HEK293 (cell line): ENCODE measurements around the gene XPR1.

Experiments
- CTCF ChIA-PET: fragments of 350-600 bp; formaldehyde crosslinking; extraction: SDS; loops from one replicate; lab custom pipeline; 2021; ENCODE audit warnings: antibody characterized with exemption; lab: Yijun Ruan, JAX
- POLR2A ChIA-PET: fragments of 300-600 bp; formaldehyde crosslinking; extraction: SDS; loops from one replicate; lab custom pipeline; 2020; ENCODE audit warnings: antibody characterized with exemption, inconsistent platforms; lab: Yijun Ruan, JAX
- H3K27ac ChIP-seq: fragments of 200-500 bp; sonication (Bioruptor generic); 2 replicates; pipeline ENCODE4 v1.5.1; 2014; ENCODE audit warnings: low read depth, low read length, control low read depth, inconsistent platforms; ENCODE audit errors: extremely low read depth
- H3K36me3 ChIP-seq, 2 experiments: fragments of 200-500 bp in 1 of 2; sonication (Bioruptor generic) in 1 of 2; 1 replicate in 1 of 2; 2 replicates in 1 of 2; pipeline ENCODE4 v1.5.1; 2014 to 2017; ENCODE audit warnings: inconsistent platforms in 2 of 2, low read length in 2 of 2; ENCODE audit not compliant: control insufficient read depth in 2 of 2, insufficient read depth in 1 of 2
- H3K4me1 ChIP-seq: fragments of 200-500 bp; sonication (Bioruptor generic); 2 replicates; pipeline ENCODE4 v1.5.1; 2014; ENCODE audit warnings: mild to moderate bottlenecking, low read length, inconsistent platforms; ENCODE audit not compliant: control insufficient read depth, insufficient read depth
- H3K4me3 ChIP-seq: 2 replicates; pipeline ENCODE4 v1.5.1; 2011; ENCODE audit warnings: low read depth, mild to moderate bottlenecking, control low read depth, low read length, moderate library complexity
- H3K9me3 ChIP-seq: fragments of 200-500 bp; sonication (Bioruptor generic); 2 replicates; pipeline ENCODE4 v1.5.1; 2014; ENCODE audit warnings: low read depth, low read length, inconsistent platforms; ENCODE audit not compliant: control insufficient read depth, insufficient read depth
- ATF2 ChIP-seq: fragments of 450-650 bp; formaldehyde crosslinking; IDR thresholded peaks from 2 replicates; pipeline ENCODE4 v1.5.1; 2016; ENCODE audit warnings: missing biosample characterization, missing genetic modification characterization, low read depth
- BCL11B ChIP-seq: fragments of 450-650 bp; formaldehyde crosslinking; IDR thresholded peaks from 2 replicates; pipeline ENCODE4 v1.5.1; 2016; ENCODE audit warnings: low read depth, missing biosample characterization, missing genetic modification characterization
- FEZF1 ChIP-seq: fragments of 450-650 bp; formaldehyde crosslinking; IDR thresholded peaks from 2 replicates; pipeline ENCODE4 v1.5.1; 2016; ENCODE audit warnings: missing biosample characterization, missing genetic modification characterization
- GLI4 ChIP-seq: fragments of 450-650 bp; formaldehyde crosslinking; IDR thresholded peaks from 2 replicates; pipeline ENCODE4 v1.5.1; 2016; ENCODE audit warnings: missing biosample characterization, missing genetic modification characterization
- GLIS2 ChIP-seq: fragments of 450-650 bp; formaldehyde crosslinking; IDR thresholded peaks from 2 replicates; pipeline ENCODE4 v1.5.1; 2016; ENCODE audit warnings: missing biosample characterization, missing genetic modification characterization
- IKZF3 ChIP-seq: fragments of 450-650 bp; IDR thresholded peaks from 2 replicates; pipeline ENCODE4 v1.5.0; 2018; ENCODE audit warnings: missing biosample characterization, mild to moderate bottlenecking, missing genetic modification characterization, moderate library complexity
- TRIM28 ChIP-seq: IDR thresholded peaks from 2 replicates; pipeline ENCODE4 v1.6.1; 2011; ENCODE audit warnings: low read length, control low read depth, borderline replicate concordance
- ZBTB1 ChIP-seq: fragments of 450-650 bp; formaldehyde crosslinking; IDR thresholded peaks from 2 replicates; pipeline ENCODE4 v1.5.1; 2016; ENCODE audit warnings: missing biosample characterization, missing genetic modification characterization
- ZEB2 ChIP-seq: fragments of 450-650 bp; formaldehyde crosslinking; IDR thresholded peaks from 2 replicates; pipeline ENCODE4 v1.5.1; 2016; ENCODE audit warnings: missing biosample characterization, missing genetic modification characterization
- ZNF114 ChIP-seq: fragments of 450-650 bp; formaldehyde crosslinking; IDR thresholded peaks from 2 replicates; pipeline ENCODE4 v1.5.0; 2017; ENCODE audit warnings: missing biosample characterization, missing genetic modification characterization
- ZNF214 ChIP-seq: fragments of 450-650 bp; formaldehyde crosslinking; IDR thresholded peaks from 2 replicates; pipeline ENCODE4 v1.5.1; 2017; ENCODE audit warnings: missing biosample characterization, mild to moderate bottlenecking, missing genetic modification characterization, borderline replicate concordance
- ZNF24 ChIP-seq: fragments of 450-650 bp; formaldehyde crosslinking; IDR thresholded peaks from 2 replicates; pipeline ENCODE4 v1.5.1; 2016; ENCODE audit warnings: missing biosample characterization, missing genetic modification characterization
- ZNF266 ChIP-seq: fragments of 450-650 bp; formaldehyde crosslinking; IDR thresholded peaks from 2 replicates; pipeline ENCODE4 v1.5.1; 2016; ENCODE audit warnings: missing biosample characterization, missing genetic modification characterization, low read depth
- ZNF280D ChIP-seq: fragments of 450-650 bp; formaldehyde crosslinking; IDR thresholded peaks from 2 replicates; pipeline ENCODE4 v1.5.1; 2016; ENCODE audit warnings: missing biosample characterization, missing genetic modification characterization
- ZNF302 ChIP-seq: fragments of 450-650 bp; formaldehyde crosslinking; IDR thresholded peaks from 2 replicates; pipeline ENCODE4 v1.5.1; 2016; ENCODE audit warnings: missing biosample characterization, missing genetic modification characterization, low read depth
- ZNF324 ChIP-seq: fragments of 450-650 bp; formaldehyde crosslinking; IDR thresholded peaks from 2 replicates; pipeline ENCODE4 v1.5.1; 2016; ENCODE audit warnings: missing biosample characterization, missing genetic modification characterization
- ZNF521 ChIP-seq: fragments of 450-650 bp; formaldehyde crosslinking; IDR thresholded peaks from 2 replicates; pipeline ENCODE4 v1.5.1; 2017; ENCODE audit warnings: missing biosample characterization, mild to moderate bottlenecking, missing genetic modification characterization
- ZNF785 ChIP-seq: fragments of 450-650 bp; formaldehyde crosslinking; IDR thresholded peaks from 2 replicates; pipeline ENCODE4 v1.5.1; 2016; ENCODE audit warnings: missing biosample characterization, missing genetic modification characterization
- ZNF792 ChIP-seq: fragments of 450-650 bp; formaldehyde crosslinking; IDR thresholded peaks from 2 replicates; pipeline ENCODE4 v1.5.1; 2016; ENCODE audit warnings: missing biosample characterization, missing genetic modification characterization
- TF ChIP-seq, protein P1 (sequence below): fragments of 450-650 bp; formaldehyde crosslinking; IDR thresholded peaks from 2 replicates; pipeline ENCODE4 v1.5.1; 2017; ENCODE audit warnings: missing biosample characterization, missing genetic modification characterization
- TF ChIP-seq, protein P2 (sequence below): fragments of 450-650 bp; formaldehyde crosslinking; conservative IDR thresholded peaks from 2 replicates; pipeline ENCODE4 v1.5.1; 2016; ENCODE audit warnings: low read depth, missing biosample characterization, missing genetic modification characterization
- TF ChIP-seq, protein P3 (sequence below): fragments of 450-650 bp; IDR thresholded peaks from 2 replicates; pipeline ENCODE4 v1.5.1; 2018; ENCODE audit warnings: missing biosample characterization, mild to moderate bottlenecking, missing genetic modification characterization
- TF ChIP-seq, protein P4 (sequence below): fragments of 450-650 bp; formaldehyde crosslinking; IDR thresholded peaks from 2 replicates; pipeline ENCODE4 v1.5.1; 2016; ENCODE audit warnings: missing biosample characterization, missing genetic modification characterization

Gene XPR1

DNA sequence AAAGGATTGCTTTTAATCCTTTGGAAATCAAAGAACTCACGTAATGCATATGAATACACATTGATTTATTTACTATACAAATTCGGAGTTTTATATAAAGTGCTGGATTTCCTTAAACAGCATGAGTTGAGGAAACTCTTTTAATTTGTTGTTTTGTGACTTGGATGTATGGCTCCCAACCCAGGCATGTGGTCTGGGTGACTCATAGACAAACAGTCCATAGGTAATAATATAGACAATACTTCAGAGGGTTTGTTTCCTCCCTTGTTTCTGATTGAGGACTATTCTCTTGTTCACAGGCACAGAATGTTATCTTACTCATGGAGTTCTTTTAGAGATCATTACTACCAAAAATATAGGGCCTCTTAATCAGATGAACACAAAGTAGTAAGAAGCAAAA lies 43.8 kb downstream of the XPR1 start:
- CTCF ChIA-PET = no interaction called here
- Histone ChIP-seq H3K36me3 (no peaks in the 10 kb centered on the region), H3K27ac (no peak overlapping the region), H3K4me1 (peaks cover 4% of the 10 kb centered on the region; the same call in 1 of the 2 replicates), H3K4me3 (no peak overlapping the region), H3K9me3 (no peaks in the 10 kb centered on the region)
- no peak for TF ChIP-seq ZNF24
- no peak for TF ChIP-seq ZEB2 (tag by site-specific recombination)
- no peak for TF ChIP-seq ZNF302
- no peak for TF ChIP-seq ZNF114
- no peak for TF ChIP-seq IKZF3 (tag by site-specific recombination)
- no peak for TF ChIP-seq ZNF214 (tag by site-specific recombination)
- TF ChIP-seq, protein P1, sequence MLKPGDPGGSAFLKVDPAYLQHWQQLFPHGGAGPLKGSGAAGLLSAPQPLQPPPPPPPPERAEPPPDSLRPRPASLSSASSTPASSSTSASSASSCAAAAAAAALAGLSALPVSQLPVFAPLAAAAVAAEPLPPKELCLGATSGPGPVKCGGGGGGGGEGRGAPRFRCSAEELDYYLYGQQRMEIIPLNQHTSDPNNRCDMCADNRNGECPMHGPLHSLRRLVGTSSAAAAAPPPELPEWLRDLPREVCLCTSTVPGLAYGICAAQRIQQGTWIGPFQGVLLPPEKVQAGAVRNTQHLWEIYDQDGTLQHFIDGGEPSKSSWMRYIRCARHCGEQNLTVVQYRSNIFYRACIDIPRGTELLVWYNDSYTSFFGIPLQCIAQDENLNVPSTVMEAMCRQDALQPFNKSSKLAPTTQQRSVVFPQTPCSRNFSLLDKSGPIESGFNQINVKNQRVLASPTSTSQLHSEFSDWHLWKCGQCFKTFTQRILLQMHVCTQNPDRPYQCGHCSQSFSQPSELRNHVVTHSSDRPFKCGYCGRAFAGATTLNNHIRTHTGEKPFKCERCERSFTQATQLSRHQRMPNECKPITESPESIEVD (tag by site-specific recombination) = 0 out of 2 replicates have a peak, but pooled peaks have one; percentile 6
- POLR2A ChIA-PET = no interaction called here

DNA sequence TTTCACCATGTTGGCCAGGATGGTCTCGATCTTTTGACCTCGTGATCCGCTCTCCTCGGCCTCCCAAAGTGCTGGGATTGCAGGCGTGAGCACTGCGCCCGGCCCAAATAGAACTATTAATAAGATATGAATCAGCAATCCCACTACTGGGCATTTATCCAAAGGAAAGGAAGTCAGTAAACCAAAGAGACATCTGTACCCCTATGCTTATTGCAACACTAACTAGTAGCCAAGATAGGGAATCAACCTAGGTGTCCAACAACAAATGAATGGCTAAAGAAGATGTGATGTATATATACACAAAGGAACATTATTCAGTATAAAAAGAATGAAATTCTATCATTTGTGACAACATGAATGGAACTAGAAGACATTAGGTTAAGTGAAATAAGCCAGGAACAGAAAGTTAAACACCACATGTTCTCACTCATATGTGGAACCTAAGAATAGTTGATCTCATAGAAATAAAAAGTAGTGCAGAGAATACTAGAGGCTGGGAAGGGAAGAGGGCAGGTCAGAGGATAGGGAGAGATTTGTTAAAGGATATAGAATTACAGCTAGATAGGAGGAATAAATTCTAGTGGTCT lies 48.8 kb downstream of the XPR1 start:
- ChIA-PET POLR2A (no interaction called here), CTCF (no interaction called here)
- Histone ChIP-seq H3K36me3 (no peaks in the 10 kb centered on the region), H3K9me3 (no peaks in the 10 kb centered on the region), H3K4me3 (no peak overlapping the region), H3K4me1 (no peaks in the 10 kb centered on the region; the same call in 1 of the 2 replicates), H3K27ac (no peak overlapping the region)
- TF ChIP-seq, protein P2, sequence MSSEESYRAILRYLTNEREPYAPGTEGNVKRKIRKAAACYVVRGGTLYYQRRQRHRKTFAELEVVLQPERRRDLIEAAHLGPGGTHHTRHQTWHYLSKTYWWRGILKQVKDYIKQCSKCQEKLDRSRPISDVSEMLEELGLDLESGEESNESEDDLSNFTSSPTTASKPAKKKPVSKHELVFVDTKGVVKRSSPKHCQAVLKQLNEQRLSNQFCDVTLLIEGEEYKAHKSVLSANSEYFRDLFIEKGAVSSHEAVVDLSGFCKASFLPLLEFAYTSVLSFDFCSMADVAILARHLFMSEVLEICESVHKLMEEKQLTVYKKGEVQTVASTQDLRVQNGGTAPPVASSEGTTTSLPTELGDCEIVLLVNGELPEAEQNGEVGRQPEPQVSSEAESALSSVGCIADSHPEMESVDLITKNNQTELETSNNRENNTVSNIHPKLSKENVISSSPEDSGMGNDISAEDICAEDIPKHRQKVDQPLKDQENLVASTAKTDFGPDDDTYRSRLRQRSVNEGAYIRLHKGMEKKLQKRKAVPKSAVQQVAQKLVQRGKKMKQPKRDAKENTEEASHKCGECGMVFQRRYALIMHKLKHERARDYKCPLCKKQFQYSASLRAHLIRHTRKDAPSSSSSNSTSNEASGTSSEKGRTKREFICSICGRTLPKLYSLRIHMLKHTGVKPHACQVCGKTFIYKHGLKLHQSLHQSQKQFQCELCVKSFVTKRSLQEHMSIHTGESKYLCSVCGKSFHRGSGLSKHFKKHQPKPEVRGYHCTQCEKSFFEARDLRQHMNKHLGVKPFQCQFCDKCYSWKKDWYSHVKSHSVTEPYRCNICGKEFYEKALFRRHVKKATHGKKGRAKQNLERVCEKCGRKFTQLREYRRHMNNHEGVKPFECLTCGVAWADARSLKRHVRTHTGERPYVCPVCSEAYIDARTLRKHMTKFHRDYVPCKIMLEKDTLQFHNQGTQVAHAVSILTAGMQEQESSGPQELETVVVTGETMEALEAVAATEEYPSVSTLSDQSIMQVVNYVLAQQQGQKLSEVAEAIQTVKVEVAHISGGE (tag by site-specific recombination) = no peak
- TF ChIP-seq ZNF521 (no peak), ZNF792 (no peak), BCL11B (tag by site-specific recombination) (no peak), TRIM28 (no peak), ZBTB1 (tag by site-specific recombination) (no peak), ZNF324 (no peak), ATF2 (tag by site-specific recombination) (no peak), ZNF266 (tag by site-specific recombination) (no peak), ZNF280D (tag by site-specific recombination) (no peak), GLIS2 (tag by site-specific recombination) (no peak), FEZF1 (tag by site-specific recombination) (no peak), ZNF785 (no peak), GLI4 (tag by site-specific recombination) (no peak)
- TF ChIP-seq, protein P3, sequence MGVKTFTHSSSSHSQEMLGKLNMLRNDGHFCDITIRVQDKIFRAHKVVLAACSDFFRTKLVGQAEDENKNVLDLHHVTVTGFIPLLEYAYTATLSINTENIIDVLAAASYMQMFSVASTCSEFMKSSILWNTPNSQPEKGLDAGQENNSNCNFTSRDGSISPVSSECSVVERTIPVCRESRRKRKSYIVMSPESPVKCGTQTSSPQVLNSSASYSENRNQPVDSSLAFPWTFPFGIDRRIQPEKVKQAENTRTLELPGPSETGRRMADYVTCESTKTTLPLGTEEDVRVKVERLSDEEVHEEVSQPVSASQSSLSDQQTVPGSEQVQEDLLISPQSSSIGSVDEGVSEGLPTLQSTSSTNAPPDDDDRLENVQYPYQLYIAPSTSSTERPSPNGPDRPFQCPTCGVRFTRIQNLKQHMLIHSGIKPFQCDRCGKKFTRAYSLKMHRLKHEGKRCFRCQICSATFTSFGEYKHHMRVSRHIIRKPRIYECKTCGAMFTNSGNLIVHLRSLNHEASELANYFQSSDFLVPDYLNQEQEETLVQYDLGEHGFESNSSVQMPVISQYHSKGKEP (tag by site-specific recombination) = no peak
- TF ChIP-seq, protein P4, sequence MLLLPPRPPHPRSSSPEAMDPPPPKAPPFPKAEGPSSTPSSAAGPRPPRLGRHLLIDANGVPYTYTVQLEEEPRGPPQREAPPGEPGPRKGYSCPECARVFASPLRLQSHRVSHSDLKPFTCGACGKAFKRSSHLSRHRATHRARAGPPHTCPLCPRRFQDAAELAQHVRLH = no peak
